AG09309 (cell line): Measurements from ENCODE around the gene HP1BP3.
A peak's percentile ranks its signal among the peaks of the same experiment; 100 is the strongest.

Experiments used
- DNase-seq: peaks from one replicate; pipeline ENCODE4 v3.0.0-alpha.2; 2010; ENCODE audit warnings: low read depth
- H3K4me3 ChIP-seq: 2 replicates; pipeline ENCODE4 v1.5.1; 2011; ENCODE audit warnings: mild to moderate bottlenecking, low read depth, low read length, moderate library complexity; ENCODE audit not compliant: control insufficient read depth
- TF ChIP-seq, protein P1 (sequence below): IDR thresholded peaks from 2 replicates; pipeline ENCODE4 v1.5.1; 2011; ENCODE audit warnings: mild to moderate bottlenecking, low read depth, low read length, inconsistent platforms; ENCODE audit not compliant: insufficient read depth, control insufficient read depth; ENCODE audit errors: missing control alignments

The HP1BP3 gene

DNA sequence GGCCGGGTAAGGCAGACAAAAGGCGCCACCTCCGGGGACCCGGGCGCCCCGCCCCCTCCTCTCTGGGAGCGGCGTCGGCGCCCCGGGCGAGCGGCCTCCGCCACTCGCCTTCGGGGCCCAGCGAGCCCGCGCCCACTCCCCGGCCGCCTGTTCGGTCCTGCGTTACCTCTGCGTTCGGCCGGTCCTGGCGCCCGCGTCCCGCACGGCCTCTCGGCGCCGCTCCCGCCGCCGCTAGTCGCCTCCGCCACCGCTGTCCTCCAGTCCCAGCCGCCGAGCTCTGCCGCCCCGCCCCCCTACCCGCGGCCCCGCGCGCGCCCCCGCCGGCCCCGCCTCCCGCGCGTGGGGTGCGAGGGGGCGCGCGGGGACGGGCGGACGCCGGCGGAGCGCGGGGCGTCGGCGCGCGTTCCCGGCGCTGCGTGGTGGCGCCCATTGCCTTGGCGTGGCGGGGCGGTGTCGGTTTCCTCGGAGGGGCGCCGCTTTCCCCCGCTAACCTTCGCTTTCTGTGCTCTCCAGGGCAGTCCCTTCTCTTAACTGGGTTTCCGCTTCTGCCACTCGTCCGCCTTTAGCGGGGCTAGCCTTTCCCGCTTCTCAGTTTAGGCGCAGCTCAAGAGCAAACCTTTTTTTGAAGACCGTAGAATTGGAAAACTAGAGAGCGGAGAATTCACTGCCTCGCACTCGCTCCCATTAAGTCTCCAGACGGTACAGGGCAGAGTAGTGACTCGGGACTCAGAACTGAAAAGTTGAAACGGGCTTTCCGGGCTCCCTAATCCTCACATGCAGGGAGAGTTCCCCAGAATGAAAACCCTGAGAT is at the start of gene HP1BP3:
TSS of gene HP1BP3 (minus strand) at position 279 of the 811 bp plus-strand sequence. CDS start 6,867 bp downstream, outside the sequence.
- DNase-seq, result no peak
- TF ChIP-seq, protein P1, sequence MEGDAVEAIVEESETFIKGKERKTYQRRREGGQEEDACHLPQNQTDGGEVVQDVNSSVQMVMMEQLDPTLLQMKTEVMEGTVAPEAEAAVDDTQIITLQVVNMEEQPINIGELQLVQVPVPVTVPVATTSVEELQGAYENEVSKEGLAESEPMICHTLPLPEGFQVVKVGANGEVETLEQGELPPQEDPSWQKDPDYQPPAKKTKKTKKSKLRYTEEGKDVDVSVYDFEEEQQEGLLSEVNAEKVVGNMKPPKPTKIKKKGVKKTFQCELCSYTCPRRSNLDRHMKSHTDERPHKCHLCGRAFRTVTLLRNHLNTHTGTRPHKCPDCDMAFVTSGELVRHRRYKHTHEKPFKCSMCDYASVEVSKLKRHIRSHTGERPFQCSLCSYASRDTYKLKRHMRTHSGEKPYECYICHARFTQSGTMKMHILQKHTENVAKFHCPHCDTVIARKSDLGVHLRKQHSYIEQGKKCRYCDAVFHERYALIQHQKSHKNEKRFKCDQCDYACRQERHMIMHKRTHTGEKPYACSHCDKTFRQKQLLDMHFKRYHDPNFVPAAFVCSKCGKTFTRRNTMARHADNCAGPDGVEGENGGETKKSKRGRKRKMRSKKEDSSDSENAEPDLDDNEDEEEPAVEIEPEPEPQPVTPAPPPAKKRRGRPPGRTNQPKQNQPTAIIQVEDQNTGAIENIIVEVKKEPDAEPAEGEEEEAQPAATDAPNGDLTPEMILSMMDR, result no peak
- H3K4me3 ChIP-seq, result peak within 1 kb of the TSS; percentile 91

DNA sequence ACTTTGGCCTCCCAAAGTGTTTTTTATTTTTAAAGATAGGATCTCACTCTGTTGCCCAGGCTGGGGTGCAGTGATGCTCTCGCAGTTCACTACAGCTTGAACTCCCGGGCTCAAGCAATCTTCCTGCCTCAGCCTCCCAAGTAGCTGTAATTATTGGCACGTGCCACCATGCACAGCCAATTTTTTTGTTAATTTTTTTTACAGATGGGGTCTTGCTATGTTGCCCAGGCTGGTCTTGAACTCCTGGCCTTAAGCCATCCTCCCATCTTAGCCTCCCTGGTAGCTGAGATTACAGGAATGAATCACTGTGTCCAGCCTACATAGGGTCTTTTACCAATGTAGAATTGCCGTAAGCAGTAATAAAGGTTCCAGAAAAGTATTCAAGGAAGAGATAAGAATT is 49.1 kb upstream of the HP1BP3 start:
- TF ChIP-seq, protein P1, result no peak
- no peak overlapping the region for H3K4me3 ChIP-seq
- DNase-seq, result no peak

GRCh38 chr1:20834780-20835179 is 47.7 kb upstream of the HP1BP3 start:
- DNase-seq, result no peak
- TF ChIP-seq, protein P1, result no peak
- H3K4me3 ChIP-seq, result no peak overlapping the region

- DNase-seq, result no peak
- TF ChIP-seq, protein P1, result no peak
- no peak overlapping the region for H3K4me3 ChIP-seq
These were observed 47.1 kb upstream of the HP1BP3 start for GRCh38 chr1:20834192-20834591.

DNA sequence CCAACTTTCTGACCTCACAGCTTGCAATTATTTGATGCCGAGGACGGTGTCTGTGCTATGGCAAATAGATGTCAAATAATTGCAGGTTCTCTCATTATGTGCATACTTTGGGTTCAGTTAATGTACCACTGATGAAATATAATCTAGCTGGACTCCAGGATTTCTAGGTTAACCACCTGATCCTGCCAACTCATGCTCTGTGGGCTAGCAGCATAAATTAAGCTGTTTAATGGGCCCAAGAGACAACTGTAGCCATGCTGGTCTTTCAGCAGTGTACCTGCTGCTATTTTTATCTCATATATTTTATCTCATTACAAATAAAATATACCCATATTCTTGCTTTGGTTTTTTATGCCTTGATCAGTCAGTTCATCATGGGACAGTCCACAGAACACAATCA is 43.3 kb upstream of the HP1BP3 start:
- DNase-seq, result no peak
- TF ChIP-seq, protein P1, result no peak

DNA sequence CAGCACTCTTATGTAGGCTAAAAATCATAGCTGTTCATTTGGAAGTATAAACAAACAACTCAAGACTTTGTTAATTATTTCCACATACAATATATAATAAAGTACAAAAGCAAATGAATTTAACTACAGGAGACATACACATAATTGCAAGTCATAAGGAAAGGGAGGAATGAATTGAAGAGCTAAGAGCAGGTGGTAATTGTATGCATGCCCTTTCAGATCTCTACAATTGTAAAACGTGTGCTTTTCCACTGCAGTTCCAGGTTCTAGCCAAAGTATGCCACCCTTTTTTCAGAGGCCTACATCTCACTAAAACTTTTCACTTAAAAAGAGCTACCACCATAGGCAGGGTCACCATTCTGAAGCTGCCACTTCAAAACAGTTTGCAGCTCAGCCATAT is 42.8 kb upstream of the HP1BP3 start:
- DNase-seq, result no peak
- H3K4me3 ChIP-seq, result no peak overlapping the region
- TF ChIP-seq, protein P1, result no peak

More for the DNA sequence above, 43.3 kb upstream of the HP1BP3 start:
- H3K4me3 ChIP-seq, result no peak overlapping the region
